Activated T-helper 2 cell treated with anti-CD3 and anti-CD28 coated beads, Interferon-gamma antibody, Interleukin-2, Interleukin-4, amounts not matched to agents 10 μg/mL and 5 μg/mL and 100 μg/mL, durations not matched to agents 14 hours and 24 hours and 36 hours (primary cell): Measurements from ENCODE around the gene ITSN1. TPM values are rescaled to one million over a fixed set of nuclear protein-coding genes. Genes with fewer than 3 reads are reported as not detected.

Experiments used
- DNase-seq: peaks from one replicate; pipeline ENCODE4 v3.0.0; 2021; ENCODE audit warnings: low spot score
- H3K27ac Mint-ChIP-seq: one replicate; pipeline ENCODE4 v1.8.0; 2021; ENCODE audit warnings: mixed read lengths
- H3K27me3 Mint-ChIP-seq: one replicate; pipeline ENCODE4 v1.8.0; 2021; ENCODE audit warnings: low read depth, mixed read lengths
- H3K36me3 Mint-ChIP-seq: one replicate; pipeline ENCODE4 v1.8.0; 2021; ENCODE audit warnings: low read depth, mixed read lengths
- H3K4me1 Mint-ChIP-seq: one replicate; pipeline ENCODE4 v1.8.0; 2021; ENCODE audit warnings: low read depth, mixed read lengths
- H3K4me3 Mint-ChIP-seq: one replicate; pipeline ENCODE4 v1.8.0; 2021; ENCODE audit warnings: low read depth, mild to moderate bottlenecking, moderate library complexity, mixed read lengths
- H3K9me3 Mint-ChIP-seq: one replicate; pipeline ENCODE4 v1.8.0; 2021; ENCODE audit warnings: mixed read lengths
- intact Hi-C: fragments of 100-400 bp; cut with micrococcal nuclease; formaldehyde crosslinking; loops from one replicate; pipeline ENCODE4 v1.15.1; 2023
- total RNA-seq: library from RNA; stranded (reverse); gene quantifications from 2 replicates; pipeline ENCODE4 v1.2.3, GENCODE V29; 2022

Gene ITSN1
- total RNA-seq, 1 donor from 2014 or later = 5.9 TPM

DNA sequence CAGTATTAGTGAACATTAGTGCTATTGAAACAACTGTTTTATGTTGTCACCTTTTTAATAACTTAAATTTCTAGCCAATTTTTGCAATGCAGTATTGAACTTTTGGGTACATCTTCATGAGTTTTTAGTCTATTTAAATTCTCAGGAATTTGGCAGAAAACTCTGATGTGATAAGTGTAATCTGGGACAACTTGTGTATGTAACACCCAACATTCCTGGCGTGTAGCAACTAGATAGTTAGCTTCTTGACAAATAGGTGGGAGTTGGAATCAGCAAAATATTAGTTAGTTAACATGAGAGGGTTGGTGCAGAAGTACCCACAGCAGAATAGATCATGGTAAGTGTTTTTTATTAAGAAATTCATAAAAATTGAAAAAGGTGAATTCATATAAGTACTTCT lies 111.6 kb downstream of the ITSN1 start:
- no peak for DNase-seq
- intact Hi-C loops = no loop called here
- Mint-ChIP-seq H3K4me1 (no peaks in the 10 kb centered on the region), H3K9me3 (no peaks in the 10 kb centered on the region), H3K27ac (no peak overlapping the region), H3K4me3 (no peak overlapping the region), H3K27me3 (peaks cover 1% of the 10 kb centered on the region), H3K36me3 (no peaks in the 10 kb centered on the region)

DNA sequence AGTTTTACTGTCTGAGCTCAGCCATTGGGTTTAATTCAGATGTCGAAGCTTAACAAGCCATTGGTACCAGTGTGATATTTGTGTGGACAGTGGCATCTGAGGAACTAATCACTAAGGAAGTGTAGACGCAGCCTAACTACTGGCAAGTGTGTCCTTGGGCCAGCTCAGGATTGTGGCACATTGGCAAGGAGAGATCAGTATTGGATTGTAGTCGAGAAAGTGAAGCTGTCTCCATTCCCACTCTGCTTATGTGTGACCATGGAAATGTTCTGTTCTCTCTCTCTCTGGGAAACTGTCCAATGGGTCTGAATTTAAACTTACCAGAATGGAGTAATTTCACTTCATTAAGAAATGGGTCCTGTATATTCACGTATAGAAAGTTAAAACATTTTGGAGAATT lies 112.2 kb downstream of the ITSN1 start:
- no peak overlapping the region for H3K4me3 Mint-ChIP-seq
- no peaks in the 10 kb centered on the region for H3K36me3 Mint-ChIP-seq
- no peaks in the 10 kb centered on the region for H3K9me3 Mint-ChIP-seq
- intact Hi-C loops = no loop called here
- no peak for DNase-seq
- H3K27me3 Mint-ChIP-seq = peaks cover 1% of the 10 kb centered on the region
- no peaks in the 10 kb centered on the region for H3K4me1 Mint-ChIP-seq
- H3K27ac Mint-ChIP-seq = no peak overlapping the region

DNA sequence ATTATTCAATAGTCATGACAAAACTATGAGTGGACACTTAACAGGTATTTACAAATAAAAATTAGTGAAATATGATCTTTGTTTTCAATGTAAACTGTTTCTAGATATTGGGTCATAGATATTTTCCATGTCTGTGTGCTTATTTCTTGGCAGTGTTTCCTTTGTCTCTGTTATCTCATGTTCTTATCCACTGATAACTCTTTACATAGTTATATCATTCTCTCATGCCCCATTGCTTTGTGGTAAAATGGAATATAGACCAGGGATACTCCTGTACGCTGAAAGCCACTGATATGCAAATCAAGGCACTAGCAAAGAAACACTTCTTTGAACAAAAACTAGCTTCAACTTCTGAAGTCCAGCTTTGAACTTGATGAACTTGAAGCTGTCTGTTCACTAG lies 113.1 kb downstream of the ITSN1 start:
- H3K27ac Mint-ChIP-seq = no peak overlapping the region
- H3K27me3 Mint-ChIP-seq = peaks cover 1% of the 10 kb centered on the region
- no peaks in the 10 kb centered on the region for H3K36me3 Mint-ChIP-seq
- no peaks in the 10 kb centered on the region for H3K9me3 Mint-ChIP-seq
- no peaks in the 10 kb centered on the region for H3K4me1 Mint-ChIP-seq
- intact Hi-C loops = no loop called here
- no peak for DNase-seq
- H3K4me3 Mint-ChIP-seq = no peak overlapping the region

DNA sequence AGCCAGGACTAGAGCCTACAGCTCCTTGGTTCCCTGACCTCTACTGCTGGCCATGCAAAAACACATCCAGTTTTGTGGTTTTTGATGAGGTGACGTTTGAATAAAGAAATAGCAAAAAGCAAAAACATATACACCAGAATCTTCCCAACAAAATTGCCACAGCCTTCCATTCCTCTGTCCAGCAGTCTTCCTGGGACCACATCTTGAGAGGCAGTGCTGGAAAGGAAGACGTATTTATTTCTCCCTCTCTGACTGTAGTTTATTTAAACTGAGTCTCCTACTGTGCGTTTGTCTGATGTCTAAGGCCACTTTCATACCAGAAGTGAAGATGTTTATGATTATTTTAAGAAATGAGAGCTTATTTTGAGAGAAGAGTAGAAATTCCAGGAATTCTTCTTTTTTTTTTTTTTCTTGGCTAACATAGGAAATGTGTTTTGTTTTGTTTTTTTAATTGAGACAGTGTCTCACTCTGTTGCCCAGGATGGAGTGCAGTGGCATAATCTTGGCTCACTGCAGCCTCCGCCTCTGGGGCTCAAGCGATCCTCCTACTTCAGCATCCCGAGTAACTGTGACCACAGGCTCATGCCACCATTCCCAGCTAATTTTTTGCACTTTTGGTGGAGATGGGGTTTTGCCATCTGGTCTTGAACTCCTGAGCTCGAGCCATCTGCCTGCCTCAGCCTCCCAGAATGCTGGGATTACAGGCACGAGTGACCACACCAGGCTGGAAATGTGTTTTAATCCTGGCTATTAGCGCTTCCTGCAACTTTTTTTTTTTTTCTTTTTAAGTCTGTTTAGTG lies 118.5 kb downstream of the ITSN1 start:
- H3K27me3 Mint-ChIP-seq = no peaks in the 10 kb centered on the region
- no peaks in the 10 kb centered on the region for H3K9me3 Mint-ChIP-seq
- no peak for DNase-seq
- intact Hi-C loops = no loop called here
- no peaks in the 10 kb centered on the region for H3K36me3 Mint-ChIP-seq
- no peak overlapping the region for H3K27ac Mint-ChIP-seq
- H3K4me3 Mint-ChIP-seq = no peak overlapping the region
- H3K4me1 Mint-ChIP-seq = no peaks in the 10 kb centered on the region

DNA sequence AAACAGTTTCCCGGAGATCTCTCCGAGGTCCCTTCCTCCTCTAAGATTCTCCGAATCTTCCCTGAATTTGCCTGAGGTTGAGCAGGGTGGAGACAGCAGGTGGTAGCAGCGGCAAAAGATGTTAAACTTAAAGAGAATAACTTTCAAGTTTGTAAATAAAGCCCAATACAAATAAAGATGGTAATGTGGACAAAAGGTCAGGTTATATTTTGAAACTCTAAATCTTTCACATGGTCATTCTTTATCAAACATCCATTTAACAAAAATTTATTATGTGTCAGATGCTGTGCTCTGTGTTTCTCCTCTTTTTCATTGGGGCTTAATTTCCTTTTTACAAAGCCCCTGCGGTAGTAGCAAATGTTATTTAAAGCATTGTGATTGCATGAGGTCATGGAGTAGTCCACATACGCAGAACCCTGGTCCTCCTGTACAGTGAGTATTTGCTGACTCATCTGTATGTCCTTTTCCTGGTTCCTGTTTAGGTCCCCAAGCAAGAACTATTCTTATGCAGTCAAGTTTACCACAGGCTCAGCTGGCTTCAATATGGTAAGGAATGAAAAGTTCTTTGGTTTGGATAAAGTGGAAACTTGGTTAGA lies 119.2 kb downstream of the ITSN1 start:
- Mint-ChIP-seq H3K36me3 (no peaks in the 10 kb centered on the region), H3K27ac (no peak overlapping the region), H3K4me3 (no peak overlapping the region), H3K27me3 (no peaks in the 10 kb centered on the region), H3K9me3 (no peaks in the 10 kb centered on the region), H3K4me1 (no peaks in the 10 kb centered on the region)
- intact Hi-C loops = no loop called here
- DNase-seq = no peak

DNA sequence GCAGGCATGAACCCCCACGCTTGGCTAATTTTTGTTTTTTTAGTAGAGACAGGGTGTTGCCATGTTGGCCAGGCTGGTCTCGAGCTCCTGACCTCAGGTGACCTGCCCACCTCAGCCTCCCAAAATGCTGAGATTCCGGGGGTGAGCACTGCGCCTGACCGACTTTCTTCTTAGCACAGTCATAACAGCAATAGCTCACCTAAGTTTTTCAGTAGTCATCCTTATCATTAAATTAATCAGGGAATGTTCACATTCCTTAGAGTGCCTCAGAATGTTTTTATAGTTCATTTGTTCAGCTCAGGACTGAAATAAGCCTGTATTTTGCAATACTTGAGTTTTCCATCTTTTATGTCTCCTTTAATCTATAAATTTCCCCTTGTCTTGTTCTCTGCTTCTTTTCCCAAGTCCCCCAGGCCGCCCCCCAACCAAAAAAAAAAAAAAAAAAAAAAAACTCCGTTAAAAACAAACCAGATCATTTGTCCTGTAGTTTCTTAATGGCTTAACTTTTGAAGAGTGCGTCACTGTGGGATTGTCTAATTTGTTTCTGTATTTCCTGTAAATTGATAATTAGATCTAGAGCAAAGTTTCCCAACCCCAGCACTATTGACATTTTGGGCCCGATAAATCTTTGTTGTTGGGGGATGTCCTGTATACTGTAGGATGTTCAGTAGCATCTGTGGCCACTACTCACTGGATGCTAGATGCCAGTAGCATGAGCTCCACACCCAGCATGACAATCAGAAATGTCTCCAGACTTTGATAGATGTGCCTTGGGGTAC lies 120.7 kb downstream of the ITSN1 start:
- intact Hi-C loops = no loop called here
- no peaks in the 10 kb centered on the region for H3K9me3 Mint-ChIP-seq

DNA sequence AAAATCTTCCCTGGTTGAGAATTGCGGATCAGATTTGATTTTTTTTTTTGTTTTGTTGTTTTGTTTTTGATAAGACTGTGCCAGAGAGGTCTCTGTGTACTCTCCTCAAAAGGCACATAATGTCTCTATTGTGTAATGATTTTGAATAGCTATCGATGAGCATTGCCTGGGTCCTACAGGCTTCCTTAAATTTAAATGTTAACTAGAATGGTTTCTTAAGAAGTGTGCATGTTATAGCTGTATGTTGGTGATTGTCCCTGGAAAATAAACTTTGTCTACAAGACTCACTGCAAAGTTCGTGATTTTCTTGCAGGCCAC lies 121.2 kb downstream of the ITSN1 start:
- no peaks in the 10 kb centered on the region for H3K36me3 Mint-ChIP-seq
- no peaks in the 10 kb centered on the region for H3K9me3 Mint-ChIP-seq
- no peak overlapping the region for H3K4me3 Mint-ChIP-seq
- intact Hi-C loops = no loop called here
- no peaks in the 10 kb centered on the region for H3K27me3 Mint-ChIP-seq
- no peaks in the 10 kb centered on the region for H3K4me1 Mint-ChIP-seq
- DNase-seq = no peak
- H3K27ac Mint-ChIP-seq = no peak overlapping the region

More for the DNA sequence above, 120.7 kb downstream of the ITSN1 start:
- H3K27ac Mint-ChIP-seq = no peak overlapping the region
- no peaks in the 10 kb centered on the region for H3K4me1 Mint-ChIP-seq
- DNase-seq = no peak
- no peak overlapping the region for H3K4me3 Mint-ChIP-seq
- H3K27me3 Mint-ChIP-seq = no peaks in the 10 kb centered on the region
- no peaks in the 10 kb centered on the region for H3K36me3 Mint-ChIP-seq

DNA sequence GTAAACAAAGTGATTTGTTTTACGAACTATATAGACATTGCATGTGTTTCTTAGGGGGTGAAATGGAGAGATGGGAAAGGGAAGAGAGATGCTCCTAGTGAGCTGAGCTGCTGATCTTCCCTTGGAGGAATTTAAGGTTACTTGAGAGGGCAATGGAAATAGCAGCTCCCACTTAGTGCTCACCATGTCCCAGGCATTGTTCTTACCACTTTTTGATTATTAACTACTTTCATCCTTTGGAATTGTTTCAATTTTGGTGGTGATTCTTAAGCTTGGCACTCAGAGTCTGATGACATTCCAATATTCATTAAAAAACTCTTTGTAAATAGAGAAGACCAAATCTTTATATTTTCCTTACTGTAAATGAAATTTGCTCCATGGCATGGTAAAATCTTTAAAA lies 124.9 kb downstream of the ITSN1 start:
- no peaks in the 10 kb centered on the region for H3K36me3 Mint-ChIP-seq
- intact Hi-C loops = no loop called here
- no peaks in the 10 kb centered on the region for H3K4me1 Mint-ChIP-seq
- no peaks in the 10 kb centered on the region for H3K9me3 Mint-ChIP-seq
- no peak for DNase-seq
- H3K27me3 Mint-ChIP-seq = no peaks in the 10 kb centered on the region
- no peak overlapping the region for H3K4me3 Mint-ChIP-seq
- no peak overlapping the region for H3K27ac Mint-ChIP-seq

DNA sequence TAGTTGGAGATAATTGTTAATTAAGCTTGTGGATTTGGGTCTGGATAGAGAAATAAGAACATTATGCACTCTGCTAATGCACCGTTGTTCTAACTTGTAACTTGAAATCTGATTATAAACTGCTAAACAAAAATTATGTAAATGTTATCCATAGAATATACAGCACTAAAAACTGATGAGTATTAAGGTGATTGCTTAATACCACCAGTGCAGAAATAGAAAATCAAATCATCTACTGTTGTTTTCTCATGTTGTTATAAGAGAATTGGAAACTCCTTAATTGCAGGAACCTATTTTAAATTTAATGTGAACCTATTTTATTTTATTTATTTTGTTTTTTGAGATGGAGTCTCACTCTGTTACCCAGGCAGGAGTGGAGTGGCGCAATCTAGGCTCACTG lies 125.7 kb downstream of the ITSN1 start:
- H3K36me3 Mint-ChIP-seq = no peaks in the 10 kb centered on the region
- no peak overlapping the region for H3K27ac Mint-ChIP-seq
- intact Hi-C loops = no loop called here
- no peaks in the 10 kb centered on the region for H3K27me3 Mint-ChIP-seq
- H3K4me1 Mint-ChIP-seq = no peaks in the 10 kb centered on the region
- H3K4me3 Mint-ChIP-seq = no peak overlapping the region
- no peak for DNase-seq
- no peaks in the 10 kb centered on the region for H3K9me3 Mint-ChIP-seq

DNA sequence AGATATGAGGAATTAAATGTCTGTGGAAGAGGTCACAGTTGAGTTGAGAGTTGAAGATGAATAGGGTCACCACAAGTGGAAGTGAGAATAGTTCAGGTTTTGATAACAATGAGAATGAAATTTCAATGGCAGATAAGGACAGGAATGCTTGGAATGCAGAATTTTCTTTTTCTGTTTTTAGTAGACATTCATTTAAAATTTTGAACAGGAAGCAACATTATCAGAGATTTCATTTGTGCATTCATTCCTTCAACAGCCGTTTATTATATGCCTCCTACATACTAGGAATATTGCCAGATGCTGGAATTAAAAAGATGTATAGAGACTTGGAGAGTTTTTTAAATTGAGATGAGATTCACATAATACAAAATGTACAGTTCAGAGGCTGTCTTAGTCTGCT lies 126.8 kb downstream of the ITSN1 start:
- Mint-ChIP-seq H3K4me3 (no peak overlapping the region), H3K27ac (no peak overlapping the region), H3K36me3 (no peaks in the 10 kb centered on the region), H3K9me3 (no peaks in the 10 kb centered on the region), H3K4me1 (no peaks in the 10 kb centered on the region), H3K27me3 (no peaks in the 10 kb centered on the region)
- DNase-seq = no peak
- intact Hi-C loops = no loop called here

DNA sequence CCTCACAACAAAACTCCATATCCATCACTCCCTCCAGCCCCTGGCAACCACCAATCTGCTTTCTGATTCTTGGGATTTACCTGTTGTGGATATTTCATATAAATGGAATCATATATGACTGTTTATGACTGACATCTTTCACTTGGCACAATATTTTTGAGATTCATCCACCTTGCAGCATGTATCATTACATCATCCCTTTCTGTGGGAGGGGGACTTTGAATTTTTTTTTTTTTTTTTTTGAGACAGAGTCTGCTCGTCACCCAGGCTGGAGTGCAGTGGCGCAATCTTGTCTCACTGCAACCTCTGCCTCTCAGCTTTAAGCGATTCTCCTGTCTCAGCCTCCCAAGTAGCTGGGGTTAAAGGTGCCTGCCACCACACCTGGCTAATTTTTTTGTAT lies 128.2 kb downstream of the ITSN1 start:
- intact Hi-C loops = no loop called here
- no peaks in the 10 kb centered on the region for H3K36me3 Mint-ChIP-seq
- no peaks in the 10 kb centered on the region for H3K27me3 Mint-ChIP-seq
- no peak overlapping the region for H3K27ac Mint-ChIP-seq
- no peaks in the 10 kb centered on the region for H3K9me3 Mint-ChIP-seq
- no peaks in the 10 kb centered on the region for H3K4me1 Mint-ChIP-seq
- no peak overlapping the region for H3K4me3 Mint-ChIP-seq
- DNase-seq = no peak

DNA sequence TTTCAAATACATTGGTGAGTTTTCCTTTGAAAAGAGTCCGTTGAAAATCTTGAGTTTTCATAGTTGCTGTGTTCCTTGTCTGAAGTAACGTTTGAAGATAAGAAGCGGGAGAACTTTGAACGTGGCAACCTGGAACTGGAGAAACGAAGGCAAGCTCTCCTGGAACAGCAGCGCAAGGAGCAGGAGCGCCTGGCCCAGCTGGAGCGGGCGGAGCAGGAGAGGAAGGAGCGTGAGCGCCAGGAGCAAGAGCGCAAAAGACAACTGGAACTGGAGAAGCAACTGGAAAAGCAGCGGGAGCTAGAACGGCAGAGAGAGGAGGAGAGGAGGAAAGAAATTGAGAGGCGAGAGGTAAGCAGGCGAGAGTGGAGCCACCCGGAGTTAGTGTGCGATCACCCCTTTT lies 129.7 kb downstream of the ITSN1 start:
- Mint-ChIP-seq H3K36me3 (no peaks in the 10 kb centered on the region), H3K27me3 (no peaks in the 10 kb centered on the region), H3K4me1 (no peaks in the 10 kb centered on the region), H3K4me3 (no peak overlapping the region), H3K9me3 (no peaks in the 10 kb centered on the region), H3K27ac (no peak overlapping the region)
- intact Hi-C loops = no loop called here
- DNase-seq = no peak

DNA sequence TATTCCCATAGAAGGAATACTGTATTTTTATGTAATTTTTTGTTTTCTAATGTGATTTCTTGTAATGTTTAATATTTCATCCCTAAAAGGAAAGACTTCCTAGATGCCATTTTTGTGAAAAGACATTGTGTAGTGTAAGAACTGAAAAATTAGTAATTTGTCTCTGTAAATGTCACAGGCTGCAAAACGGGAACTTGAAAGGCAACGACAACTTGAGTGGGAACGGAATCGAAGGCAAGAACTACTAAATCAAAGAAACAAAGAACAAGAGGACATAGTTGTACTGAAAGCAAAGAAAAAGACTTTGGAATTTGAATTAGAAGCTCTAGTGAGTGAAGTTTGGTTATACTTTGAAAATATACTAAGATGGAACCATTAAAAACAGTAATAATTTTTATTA lies 132.2 kb downstream of the ITSN1 start:
- no peaks in the 10 kb centered on the region for H3K36me3 Mint-ChIP-seq
- peaks cover 9% of the 10 kb centered on the region for H3K9me3 Mint-ChIP-seq
- H3K4me3 Mint-ChIP-seq = no peak overlapping the region
- no peak for DNase-seq
- H3K4me1 Mint-ChIP-seq = no peaks in the 10 kb centered on the region
- no peaks in the 10 kb centered on the region for H3K27me3 Mint-ChIP-seq
- no peak overlapping the region for H3K27ac Mint-ChIP-seq
- intact Hi-C loops = no loop called here
